Activated CD4-positive, alpha-beta T cell treated with anti-CD3 and anti-CD28 coated beads, Interleukin-2, amount 50 U/mL, for 1 hour (primary cell): ENCODE results near the gene LRRC7.
"Not testable (repeated sequence)": the region's sequence is repeated elsewhere in the genome, so short reads cannot be mapped to it uniquely, and the experiment has no call there.

Source experiments
- DNase-seq: peaks from one replicate; pipeline ENCODE4 v3.0.0-alpha.2; 2020

Gene LRRC7

DNA sequence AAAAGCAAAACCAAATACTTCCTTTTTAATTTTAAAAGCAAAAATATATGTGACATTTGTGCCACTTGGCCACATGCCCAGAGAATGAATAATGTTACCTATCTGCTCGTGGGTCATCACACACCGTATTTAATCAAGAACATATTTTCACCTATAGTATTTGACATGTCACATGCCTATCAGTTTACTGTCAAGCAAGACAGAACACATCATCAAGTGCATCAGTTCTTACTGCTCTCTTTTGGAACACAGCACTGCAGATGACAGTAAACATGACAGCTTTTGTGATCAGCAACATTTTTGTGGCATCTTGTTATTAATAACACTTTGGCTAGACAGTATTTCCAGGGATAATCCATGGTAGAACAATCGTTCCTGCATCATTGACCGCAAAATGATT is 134.4 kb downstream of the LRRC7 start:
- DNase-seq, result no peak

DNA sequence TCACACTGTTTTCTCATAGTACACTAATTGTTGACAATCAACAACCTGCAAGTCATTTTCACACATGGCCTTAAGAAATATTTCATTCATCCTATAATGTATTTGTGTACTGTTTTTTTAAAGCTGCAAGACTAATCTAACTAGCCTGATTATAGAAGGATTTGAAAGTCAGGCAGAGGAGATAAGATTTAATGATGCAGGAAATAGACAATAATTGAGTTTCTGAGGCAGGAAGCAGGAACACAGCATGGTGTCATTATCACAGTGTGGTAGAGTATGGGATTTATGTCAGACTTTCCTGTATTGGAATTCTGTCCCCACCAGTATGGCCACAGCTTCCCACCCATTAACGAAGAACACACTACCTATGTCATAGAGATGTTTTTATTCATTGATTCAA is 138.8 kb downstream of the LRRC7 start:
- no peak for DNase-seq

DNA sequence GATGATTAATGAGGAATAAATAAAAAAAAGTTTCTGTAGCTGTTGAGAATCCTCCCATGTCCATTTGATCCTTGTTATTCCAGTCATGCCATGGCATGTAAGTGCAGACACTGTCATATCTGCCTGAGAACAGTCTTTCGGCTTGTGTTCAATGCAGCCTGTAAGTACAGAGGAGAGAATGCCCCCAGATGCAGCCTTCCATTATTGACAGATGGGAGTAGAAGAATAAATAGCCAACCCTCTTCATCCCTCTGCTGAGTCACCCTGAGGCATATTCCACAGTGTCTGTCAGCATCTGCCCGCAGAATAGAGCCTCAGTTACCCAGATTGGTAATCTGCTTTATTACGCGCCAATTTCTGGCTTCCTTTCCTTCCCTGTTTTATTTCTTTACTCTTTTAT is 139.4 kb downstream of the LRRC7 start:
- DNase-seq, result no peak

DNA sequence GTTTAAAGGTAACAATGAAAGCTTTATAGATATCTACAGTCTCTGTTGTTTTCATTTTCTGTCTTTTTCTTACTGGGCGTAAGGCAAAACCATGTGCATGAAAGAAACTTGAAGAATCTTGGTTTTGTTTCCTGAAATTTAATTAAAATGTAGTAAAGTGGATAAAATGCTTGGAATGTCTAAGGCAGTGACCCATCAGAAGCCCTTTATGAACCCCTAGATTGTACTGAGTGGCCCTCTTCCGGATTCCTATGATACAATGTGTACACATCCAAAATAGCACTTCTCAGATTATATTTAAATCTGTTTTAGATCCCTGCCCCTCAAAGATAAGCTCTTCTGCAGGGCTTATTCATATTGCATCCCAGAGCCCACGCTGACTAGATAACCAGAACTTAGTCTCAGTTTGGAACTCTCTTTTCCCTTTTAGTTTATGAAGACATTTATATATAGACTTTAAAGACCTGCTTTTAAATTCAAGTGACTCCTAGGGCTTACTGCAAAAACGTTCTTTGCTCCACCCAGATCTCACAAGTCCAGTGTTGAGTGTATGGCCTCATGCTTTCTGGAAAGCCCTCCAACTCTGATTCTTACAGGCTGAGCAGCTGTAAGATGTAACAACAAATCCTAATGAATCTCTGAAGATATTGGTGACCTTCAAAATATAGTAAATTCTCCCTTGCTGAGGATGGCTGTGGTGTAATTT is 142.9 kb downstream of the LRRC7 start:
- no peak for DNase-seq

GRCh38 chr1:69711190-69711930 is 143.6 kb downstream of the LRRC7 start:
- no peak for DNase-seq

DNA sequence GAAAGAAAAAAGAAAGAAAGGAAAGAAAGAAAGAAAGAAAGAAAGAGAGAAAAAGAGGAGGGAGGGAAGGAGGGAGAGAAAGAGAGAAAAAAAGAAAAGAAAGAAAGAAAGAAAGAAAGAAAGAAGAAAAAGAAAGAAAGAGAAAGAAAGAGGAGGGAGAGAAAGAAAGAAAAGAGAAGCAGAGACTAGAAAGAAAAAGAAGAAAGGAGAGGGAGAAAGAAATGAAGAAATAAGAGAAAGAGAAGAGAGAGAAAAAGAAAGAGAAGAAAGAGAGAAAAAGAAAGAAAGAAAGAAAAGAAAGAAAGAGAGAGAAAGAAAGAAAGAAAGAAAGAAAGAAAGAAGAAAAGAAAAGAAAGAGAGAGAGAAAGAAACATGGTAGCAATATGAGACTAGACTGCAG is 150.1 kb downstream of the LRRC7 start:
- not testable (repeated sequence) for DNase-seq

- DNase-seq, result no peak
Observed at GRCh38 chr1:69728206-69728605, 160.5 kb downstream of the LRRC7 start.

DNA sequence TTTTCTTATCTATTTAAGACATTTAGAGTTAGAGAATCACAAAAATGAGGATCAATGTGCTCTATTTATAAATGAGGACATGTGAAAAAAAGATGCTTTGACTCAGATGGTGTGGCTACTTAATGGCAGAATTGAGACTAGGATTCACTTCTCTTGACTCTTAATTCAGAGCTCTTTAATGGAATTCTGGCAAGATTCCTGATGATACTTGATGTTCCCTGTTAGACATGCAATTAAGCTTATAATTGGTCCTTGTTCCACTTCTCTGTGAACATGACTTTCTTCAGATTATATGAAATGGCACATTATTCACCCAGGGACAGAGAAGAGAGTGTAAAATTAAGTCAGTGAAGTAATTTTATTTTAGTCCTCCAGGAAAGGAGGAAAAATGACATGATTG is 165.3 kb downstream of the LRRC7 start:
- no peak for DNase-seq

DNA sequence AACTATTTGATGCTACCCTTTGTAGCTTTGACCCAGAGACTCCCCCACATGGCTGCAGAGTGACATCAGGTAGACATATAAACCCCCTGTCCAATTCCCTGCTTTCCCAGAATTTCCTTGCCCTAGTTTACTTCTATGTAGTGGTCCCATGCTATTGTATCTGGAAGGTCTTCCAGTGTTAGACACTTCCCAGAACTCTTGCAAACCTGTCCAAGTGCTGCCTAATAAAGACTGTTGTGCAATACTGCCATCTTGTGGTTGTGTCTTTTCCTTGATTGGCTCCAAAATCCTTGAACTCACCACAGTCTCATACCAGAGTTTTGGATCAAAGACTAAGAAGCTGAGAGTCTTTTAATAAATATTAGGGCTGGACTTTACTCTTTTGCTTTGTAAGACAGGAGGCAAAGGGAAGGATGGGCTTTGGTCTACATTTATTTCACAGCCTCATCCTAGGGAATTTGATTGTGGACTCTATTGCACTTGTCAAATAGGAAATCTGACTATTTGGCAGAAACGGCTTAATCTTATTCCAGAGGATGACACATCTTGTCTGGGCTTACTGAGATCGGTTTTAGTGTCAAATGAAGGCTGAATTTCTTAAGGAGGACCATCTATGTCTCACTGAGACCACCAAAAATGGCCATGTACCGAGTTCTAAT is 169.9 kb downstream of the LRRC7 start:
- no peak for DNase-seq

DNA sequence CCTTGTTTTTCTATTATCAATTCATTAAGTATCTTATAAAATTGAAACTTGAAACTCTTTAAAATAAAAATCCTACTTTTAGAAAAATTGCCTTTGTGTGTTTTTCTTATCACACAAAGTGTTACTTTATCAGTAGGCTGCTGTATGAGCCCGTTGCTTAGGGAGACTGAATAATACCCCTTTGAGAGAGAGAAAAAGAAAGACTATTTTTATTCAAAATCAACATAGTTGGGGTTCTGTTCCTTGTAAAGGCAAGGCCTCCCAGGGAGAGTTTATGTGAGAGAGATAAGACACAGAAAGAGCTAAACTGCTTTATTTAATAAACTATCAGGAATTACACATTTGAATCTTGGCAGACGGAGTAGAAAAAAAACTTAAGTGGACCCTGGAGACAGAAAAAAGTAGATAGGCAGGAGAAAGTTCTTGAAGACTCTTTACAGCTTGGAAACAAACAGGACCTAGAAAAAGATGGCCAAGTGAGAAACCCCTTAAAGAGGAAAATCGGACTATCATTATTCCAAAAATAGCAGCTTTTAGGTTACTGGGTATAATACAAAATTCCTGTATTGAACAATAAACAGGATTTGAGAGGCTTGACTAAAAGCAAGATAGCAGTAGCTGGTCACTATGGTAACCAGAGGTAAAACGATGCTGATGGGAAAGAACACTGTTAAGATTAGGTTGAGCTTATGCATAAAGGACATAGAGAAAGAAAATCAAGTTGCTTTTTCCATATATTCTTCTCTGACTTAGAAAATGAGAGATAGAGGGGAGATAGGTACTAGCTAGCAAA is 170.9 kb downstream of the LRRC7 start:
- DNase-seq, result no peak

- no peak for DNase-seq
Observed at GRCh38 chr1:69739251-69739605, 171.5 kb downstream of the LRRC7 start.

- DNase-seq, result no peak
Observed at GRCh38 chr1:69743146-69743545, 175.4 kb downstream of the LRRC7 start.

- no peak for DNase-seq
Observed at GRCh38 chr1:69744381-69744780, 176.7 kb downstream of the LRRC7 start.

GRCh38 chr1:69747207-69747606 is 179.5 kb downstream of the LRRC7 start:
- no peak for DNase-seq

DNA sequence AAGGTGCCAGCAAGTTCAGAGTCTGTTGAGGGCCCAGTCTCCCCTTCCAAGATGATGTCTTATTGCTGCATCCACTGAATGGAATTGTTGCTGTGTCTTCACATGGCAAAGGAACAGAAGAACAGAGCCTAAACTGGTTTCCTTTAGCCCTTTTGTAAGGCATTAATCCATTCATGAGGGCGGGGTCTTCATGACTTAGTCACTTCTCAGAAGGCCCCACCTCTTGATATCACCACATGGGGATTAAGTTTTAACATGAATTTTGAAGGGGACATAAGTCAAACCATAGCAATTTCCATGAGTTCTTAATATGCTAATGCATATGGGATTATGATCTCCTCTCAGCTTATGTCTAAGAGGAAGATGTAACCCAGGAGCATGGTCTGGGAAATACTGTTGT is 182.9 kb downstream of the LRRC7 start:
- DNase-seq, result no peak

- DNase-seq, result no peak
Observed at GRCh38 chr1:69752831-69753230, 185.1 kb downstream of the LRRC7 start.

- no peak for DNase-seq
Observed at GRCh38 chr1:69754521-69754920, 186.8 kb downstream of the LRRC7 start.

DNA sequence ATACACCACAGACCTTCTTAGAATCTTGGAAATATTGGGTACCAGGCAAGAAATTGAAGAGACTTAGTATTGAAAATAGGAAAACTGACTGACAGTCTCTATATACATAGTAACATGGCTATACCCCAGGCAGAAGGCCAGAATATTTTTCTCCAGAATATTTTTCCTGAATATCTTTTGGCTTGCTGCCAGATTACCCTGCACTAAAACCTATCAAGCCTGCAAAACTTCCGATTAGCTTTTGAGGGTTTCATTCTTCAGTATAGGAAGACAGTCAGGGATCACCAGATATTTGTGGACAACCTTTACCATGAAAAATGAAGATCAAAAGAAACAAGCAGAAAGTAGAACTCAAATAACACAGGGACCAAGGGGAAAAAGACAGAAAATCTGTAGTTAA is 187.9 kb downstream of the LRRC7 start:
- no peak for DNase-seq

DNA sequence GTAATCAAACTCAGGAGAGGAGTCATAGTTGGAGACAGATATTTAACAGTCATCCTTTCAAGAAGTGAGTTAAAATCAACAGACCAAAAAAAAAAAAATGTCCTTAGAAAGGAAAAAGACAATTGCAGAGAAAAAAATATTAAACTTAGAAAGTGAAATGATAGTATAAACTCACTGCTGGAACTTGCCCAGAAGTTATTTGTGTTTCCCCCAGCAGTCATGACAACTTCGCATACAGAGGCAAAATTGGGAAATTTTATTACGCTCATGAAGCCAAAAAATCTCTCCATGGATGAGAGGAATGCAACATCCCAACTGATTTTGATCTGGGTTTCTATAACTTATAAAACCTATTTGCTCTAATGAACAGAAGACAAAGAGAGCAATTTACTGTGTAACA is 198.2 kb downstream of the LRRC7 start:
- no peak for DNase-seq

GRCh38 chr1:69766431-69767180 is 198.9 kb downstream of the LRRC7 start:
- DNase-seq, result no peak

DNA sequence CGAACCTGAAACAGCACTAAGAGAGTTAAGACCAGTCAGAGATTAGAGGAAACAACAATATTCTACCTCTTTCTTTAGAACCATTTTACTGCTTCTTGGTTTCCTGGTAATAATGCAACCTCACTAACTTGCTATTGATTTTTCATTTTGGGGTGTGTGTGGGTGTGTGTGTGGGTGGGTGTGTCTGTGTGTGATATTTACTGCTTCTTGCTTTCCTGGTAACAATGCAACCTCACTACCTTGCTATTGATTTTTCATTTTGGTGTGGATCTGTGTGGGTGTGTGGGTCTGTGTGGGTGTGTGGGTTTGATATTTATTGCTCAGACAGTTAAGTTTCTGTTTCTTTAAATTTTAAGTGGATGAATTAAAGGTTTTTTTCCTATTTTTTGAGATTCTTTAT is 208.8 kb downstream of the LRRC7 start:
- no peak for DNase-seq

DNA sequence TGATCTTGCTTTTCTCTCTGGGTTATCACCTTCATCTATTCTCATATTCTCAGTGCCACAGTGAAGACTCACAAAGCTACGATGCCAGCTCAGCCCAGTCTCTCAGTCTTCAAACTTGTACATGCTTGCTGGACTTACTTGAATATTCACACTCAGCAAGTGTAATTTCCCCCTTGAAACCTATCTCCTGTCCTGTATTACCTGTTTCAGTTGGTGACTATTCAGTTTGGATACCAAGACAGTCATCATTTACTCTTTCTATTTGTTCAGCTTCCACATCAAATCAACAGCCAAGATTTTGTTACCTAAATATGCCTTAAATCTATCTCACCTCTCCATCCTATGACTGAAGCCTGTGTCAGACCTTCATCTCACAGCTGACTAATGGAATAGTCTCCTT is 209.7 kb downstream of the LRRC7 start:
- no peak for DNase-seq

GRCh38 chr1:69777971-69778370 is 210.2 kb downstream of the LRRC7 start:
- DNase-seq, result no peak
